ENCODE results near the gene TTYH3.

TTYH3 gene

DNA sequence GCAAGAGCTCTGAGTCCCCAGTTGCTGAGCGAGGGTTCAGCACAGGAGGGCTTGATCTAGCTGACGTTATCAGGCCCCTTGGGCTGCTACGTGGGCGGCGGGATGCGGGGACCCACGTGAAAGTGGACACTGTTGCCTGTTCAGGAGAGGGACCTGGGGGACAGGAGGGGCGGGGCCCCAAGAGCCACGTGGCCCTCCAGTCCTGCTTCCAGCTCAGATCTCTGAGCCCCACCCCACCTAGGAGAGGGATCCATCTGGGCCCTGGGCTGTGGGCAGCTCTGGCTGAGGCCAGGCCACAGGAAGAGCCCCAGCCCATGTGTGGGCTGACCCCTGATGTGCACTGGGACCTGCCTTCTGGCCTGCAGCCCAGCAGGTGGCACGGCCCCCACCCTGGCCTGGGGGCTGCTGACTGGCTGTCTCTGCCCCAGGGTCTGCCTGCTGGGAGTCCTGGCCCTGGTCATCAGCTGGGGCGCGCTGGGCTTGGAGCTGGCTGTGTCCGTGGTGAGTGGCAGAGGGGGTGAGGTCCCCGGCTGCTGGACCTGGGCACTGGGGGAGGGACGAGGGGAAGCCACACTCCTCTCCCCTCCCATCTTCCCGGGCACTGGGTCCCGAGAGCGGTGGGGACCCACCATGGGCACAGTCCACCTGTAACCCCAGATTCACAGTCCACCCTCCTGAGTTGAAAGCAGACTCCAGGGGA lies 17.5 kb downstream of the TTYH3 start:
- Histone ChIP-seq H3K4me1 (peaks cover 5% of the 10 kb centered on the region; the same call in 1 of the 2 replicates), H3K36me3 (replicated peaks) (peaks cover 9% of the 10 kb centered on the region), H3K4me3 (no peak overlapping the region), H3K27me3 (ENCODE audit: low read depth) (no peaks in the 10 kb centered on the region), H3K9me3 (no peaks in the 10 kb centered on the region)
- in situ Hi-C loops (cut with MboI; ENCODE audit: low sequenced_read_pairs) = no loop called here
- no peak for DNase-seq (ENCODE audit: low spot score in 2 of 2)

DNA sequence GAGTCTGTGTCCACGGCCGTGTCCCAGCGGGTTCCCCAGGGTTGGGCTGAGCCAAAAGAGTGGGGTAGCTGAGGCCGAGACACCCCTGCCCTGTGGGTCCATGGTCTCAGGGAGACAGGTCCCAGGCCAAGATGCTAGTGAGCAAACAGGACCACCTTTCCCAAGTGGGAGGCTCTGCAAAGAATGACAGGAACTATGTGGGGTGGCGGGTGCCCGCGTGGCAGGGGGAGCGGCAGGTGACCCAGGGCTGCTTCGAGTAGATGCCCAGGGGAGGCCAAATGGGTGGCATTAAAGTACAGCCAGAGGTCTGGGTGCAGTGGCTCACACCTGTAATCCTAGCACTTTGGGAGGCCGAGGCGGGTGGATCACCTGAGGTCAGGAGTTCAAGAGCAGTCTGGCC lies 18.2 kb downstream of the TTYH3 start:
- Histone ChIP-seq H3K36me3 (replicated peaks) (peaks cover 9% of the 10 kb centered on the region), H3K4me1 (peaks cover 5% of the 10 kb centered on the region; the same call in 1 of the 2 replicates), H3K9me3 (no peaks in the 10 kb centered on the region), H3K27me3 (ENCODE audit: low read depth) (no peaks in the 10 kb centered on the region), H3K4me3 (no peak overlapping the region)
- DNase-seq (ENCODE audit: low spot score in 2 of 2) = no peak
- in situ Hi-C loops (cut with MboI; ENCODE audit: low sequenced_read_pairs) = no loop called here

DNA sequence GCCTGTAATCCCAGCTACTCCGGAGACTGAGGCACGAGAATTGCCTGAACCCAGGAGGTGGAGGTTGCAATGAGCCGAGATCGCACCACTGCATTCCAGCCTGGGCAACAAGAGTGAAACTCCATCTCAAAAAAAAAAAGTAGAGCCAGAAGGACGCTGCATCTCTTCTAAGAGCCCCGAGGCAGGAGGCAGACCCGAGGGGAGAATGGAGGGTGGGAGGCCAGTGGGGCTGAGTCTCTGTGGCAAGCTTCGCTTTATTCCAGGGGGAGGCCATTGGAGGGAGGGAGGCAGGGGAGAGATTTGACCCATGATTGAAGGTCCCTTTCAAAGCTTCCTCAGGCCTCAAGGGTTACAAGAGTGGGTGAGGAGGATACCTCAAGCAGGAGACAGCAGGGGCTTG lies 18.7 kb downstream of the TTYH3 start:
- no peak overlapping the region for H3K4me3 ChIP-seq
- peaks cover 5% of the 10 kb centered on the region; the same call in 1 of the 2 replicates for H3K4me1 ChIP-seq
- H3K36me3 ChIP-seq (replicated peaks) = peaks cover 9% of the 10 kb centered on the region
- in situ Hi-C loops (cut with MboI; ENCODE audit: low sequenced_read_pairs) = no loop called here
- DNase-seq (ENCODE audit: low spot score in 2 of 2) = no peak
- no peaks in the 10 kb centered on the region for H3K27me3 ChIP-seq (ENCODE audit: low read depth)
- no peaks in the 10 kb centered on the region for H3K9me3 ChIP-seq

DNA sequence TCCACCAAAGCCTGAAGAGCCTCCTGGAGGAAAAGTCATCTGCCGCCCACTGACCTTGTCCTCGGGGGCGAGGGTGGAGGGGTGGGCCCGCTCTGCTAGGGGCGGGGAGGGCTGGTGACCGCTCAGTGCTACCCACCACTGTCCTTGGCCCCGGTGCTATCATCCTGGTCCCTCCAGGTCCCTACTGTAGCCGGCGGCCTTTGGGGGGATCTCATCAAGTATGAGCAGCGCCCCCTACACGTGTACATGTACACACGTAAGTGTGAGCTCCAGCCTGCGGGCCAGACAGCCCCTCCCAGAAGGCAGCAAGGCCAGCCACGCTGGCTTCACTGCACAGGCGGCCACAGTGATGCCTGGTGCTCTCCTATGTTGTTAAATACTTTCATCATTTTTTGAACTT lies 19.6 kb downstream of the TTYH3 start:
- Histone ChIP-seq H3K9me3 (no peaks in the 10 kb centered on the region), H3K27me3 (ENCODE audit: low read depth) (no peaks in the 10 kb centered on the region), H3K4me1 (peaks cover 5% of the 10 kb centered on the region; the same call in 1 of the 2 replicates), H3K4me3 (no peak overlapping the region), H3K36me3 (replicated peaks) (peaks cover 9% of the 10 kb centered on the region)
- in situ Hi-C loops (cut with MboI; ENCODE audit: low sequenced_read_pairs) = no loop called here
- DNase-seq (ENCODE audit: low spot score in 2 of 2) = peak; percentile 31 to 70

DNA sequence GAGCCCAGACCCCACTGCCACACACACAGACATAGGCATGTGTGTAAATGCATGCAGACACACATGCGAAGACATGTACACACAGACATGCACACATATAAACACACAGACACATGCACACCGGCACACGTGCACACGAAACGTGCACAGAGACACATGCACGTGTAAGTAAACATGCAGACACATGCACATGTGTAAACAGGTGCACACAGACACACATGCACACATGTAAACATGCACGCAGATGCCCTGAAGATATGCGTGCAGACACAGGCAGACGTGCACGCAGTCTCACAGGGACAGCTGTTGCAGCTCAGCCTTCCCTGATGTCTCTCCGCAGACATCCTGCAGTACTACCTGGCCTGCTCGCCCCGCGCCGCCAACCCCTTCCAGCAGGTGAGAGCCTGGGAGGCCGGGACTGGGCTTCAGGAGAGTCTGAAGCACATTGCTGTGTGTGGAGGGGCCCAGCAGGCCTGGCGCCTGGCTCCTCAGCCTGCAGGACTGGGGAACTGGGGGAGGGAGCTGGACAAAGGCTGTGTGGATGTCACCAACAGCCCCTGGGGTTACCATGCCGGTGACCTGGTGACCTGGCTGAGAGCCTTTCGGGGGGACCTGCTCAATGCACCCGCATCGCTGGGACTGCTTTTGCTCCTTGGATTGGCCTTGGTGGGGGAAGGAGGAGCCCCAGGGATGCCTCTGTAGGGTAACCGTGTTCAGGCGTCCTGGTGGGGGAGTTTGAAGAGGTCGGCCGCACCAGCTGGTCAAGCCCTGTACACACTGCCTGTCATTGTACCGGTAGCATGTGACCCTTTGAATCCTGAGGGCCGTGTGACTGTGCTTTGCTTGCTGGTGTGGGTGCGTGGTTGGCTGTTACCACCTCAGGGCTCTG lies 20.3 kb downstream of the TTYH3 start:
- DNase-seq (ENCODE audit: low spot score in 2 of 2) = no peak
- no peaks in the 10 kb centered on the region for H3K9me3 ChIP-seq
- no peaks in the 10 kb centered on the region for H3K27me3 ChIP-seq (ENCODE audit: low read depth)
- no peak overlapping the region for H3K4me3 ChIP-seq
- peaks cover 9% of the 10 kb centered on the region for H3K36me3 ChIP-seq (replicated peaks)
- peaks cover 5% of the 10 kb centered on the region; the same call in 1 of the 2 replicates for H3K4me1 ChIP-seq
- in situ Hi-C loops (cut with MboI; ENCODE audit: low sequenced_read_pairs) = no loop called here

DNA sequence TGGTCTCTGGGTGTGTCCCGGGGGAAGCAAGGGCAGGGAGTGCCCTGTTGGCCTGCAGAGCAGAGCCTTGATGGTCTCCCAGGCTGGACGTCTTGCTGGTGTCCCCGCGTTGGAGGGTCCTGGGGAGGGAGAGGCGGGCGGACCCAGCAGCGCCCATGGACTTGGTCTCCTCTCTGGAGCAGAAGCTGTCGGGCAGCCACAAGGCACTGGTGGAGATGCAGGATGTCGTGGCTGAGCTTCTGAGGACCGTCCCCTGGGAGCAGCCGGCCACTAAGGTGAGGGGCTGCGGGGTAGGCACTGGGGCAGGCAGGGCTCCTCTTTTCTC lies 20.9 kb downstream of the TTYH3 start:
- peaks cover 5% of the 10 kb centered on the region; the same call in 1 of the 2 replicates for H3K4me1 ChIP-seq
- peaks cover 9% of the 10 kb centered on the region for H3K36me3 ChIP-seq (replicated peaks)
- in situ Hi-C loops (cut with MboI; ENCODE audit: low sequenced_read_pairs) = no loop called here
- H3K4me3 ChIP-seq = no peak overlapping the region
- H3K9me3 ChIP-seq = no peaks in the 10 kb centered on the region
- H3K27me3 ChIP-seq (ENCODE audit: low read depth) = no peaks in the 10 kb centered on the region
- no peak for DNase-seq (ENCODE audit: low spot score in 2 of 2)

DNA sequence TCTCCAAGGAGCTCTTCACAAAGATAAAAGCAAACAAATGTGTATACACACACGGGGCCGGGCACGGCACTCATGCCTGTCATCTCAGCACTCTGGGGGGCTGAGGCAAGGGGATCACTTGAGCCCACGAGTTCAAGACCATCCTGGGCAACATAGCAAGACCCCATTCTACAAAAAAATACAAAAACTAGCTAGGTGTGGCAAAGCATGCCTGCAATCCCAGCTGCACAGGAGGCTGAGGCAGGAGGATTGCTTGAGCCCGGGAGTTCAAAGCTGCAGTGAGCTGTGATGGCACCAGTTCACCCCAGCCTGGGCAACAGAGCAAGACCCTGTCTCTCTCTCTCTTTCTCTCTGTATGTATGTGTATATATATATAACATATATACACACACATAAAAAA lies 22.3 kb downstream of the TTYH3 start:
- no peak overlapping the region for H3K4me3 ChIP-seq
- DNase-seq (ENCODE audit: low spot score in 2 of 2) = no peak
- H3K36me3 ChIP-seq (replicated peaks) = peaks cover 7% of the 10 kb centered on the region
- in situ Hi-C loops (cut with MboI; ENCODE audit: low sequenced_read_pairs) = no loop called here
- H3K9me3 ChIP-seq = no peaks in the 10 kb centered on the region
- H3K27me3 ChIP-seq (ENCODE audit: low read depth) = no peaks in the 10 kb centered on the region
- peaks cover 5% of the 10 kb centered on the region; the same call in 1 of the 2 replicates for H3K4me1 ChIP-seq

DNA sequence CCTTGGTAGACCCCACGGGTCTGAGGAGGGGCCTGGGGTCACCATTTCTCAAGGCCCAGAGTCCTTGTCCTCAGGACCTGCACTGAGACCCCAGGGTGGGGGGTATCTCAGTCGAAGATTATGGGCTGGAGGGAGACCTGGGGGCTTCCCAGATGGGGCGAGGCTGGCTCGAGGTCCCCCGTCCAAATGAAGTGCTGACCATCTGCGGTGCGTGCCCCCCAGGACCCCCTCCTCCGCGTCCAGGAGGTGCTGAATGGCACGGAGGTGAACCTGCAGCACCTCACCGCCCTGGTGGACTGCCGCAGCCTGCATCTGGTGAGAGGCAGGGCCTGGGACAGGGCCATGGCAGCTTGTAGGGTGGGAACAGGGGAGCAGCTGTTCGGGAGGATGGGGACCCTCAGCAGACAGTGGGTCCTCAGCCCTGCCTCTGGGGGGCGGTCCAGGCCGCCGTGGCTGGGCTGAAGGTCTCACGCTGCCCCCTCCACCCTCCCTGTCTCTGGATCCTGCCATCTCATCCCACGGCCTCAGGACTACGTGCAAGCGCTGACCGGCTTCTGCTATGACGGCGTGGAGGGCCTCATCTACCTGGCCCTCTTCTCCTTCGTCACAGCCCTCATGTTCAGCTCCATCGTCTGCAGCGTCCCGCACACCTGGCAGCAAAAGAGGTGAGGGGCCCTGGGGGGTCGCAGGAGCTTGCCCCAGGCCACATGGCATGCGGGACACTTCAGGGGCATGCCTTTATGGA lies 24.3 kb downstream of the TTYH3 start:
- H3K36me3 ChIP-seq (replicated peaks) = peaks cover 7% of the 10 kb centered on the region
- no peak overlapping the region for H3K4me3 ChIP-seq
- DNase-seq (ENCODE audit: low spot score in 2 of 2) = no peak
- no peaks in the 10 kb centered on the region for H3K9me3 ChIP-seq
- in situ Hi-C loops (cut with MboI; ENCODE audit: low sequenced_read_pairs) = no loop called here
- H3K27me3 ChIP-seq (ENCODE audit: low read depth) = no peaks in the 10 kb centered on the region
- peaks cover 5% of the 10 kb centered on the region; the same call in 1 of the 2 replicates for H3K4me1 ChIP-seq

DNA sequence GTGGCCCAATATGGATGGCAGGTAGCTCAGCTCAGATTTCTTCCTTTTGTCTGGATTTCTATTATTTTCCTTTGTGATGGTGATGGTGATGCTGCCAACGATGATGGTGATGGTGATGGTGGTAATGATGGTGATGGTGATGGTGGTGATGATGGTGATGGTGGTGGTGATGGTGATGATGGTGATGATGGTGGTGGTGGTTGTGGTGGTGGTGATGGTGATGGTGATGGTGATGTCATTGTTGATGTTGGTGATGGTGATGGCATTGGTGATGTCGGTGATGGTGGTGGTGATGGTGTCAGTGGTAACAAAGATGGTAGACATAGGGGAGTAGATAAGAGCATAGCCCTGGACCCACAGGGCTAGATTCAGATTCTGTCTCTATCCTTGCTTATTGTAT lies 25.4 kb downstream of the TTYH3 start:
- no peak for DNase-seq (ENCODE audit: low spot score in 2 of 2)
- Histone ChIP-seq H3K27me3 (ENCODE audit: low read depth) (no peaks in the 10 kb centered on the region), H3K4me3 (no peak overlapping the region), H3K4me1 (peaks cover 5% of the 10 kb centered on the region; the same call in 1 of the 2 replicates), H3K9me3 (no peaks in the 10 kb centered on the region), H3K36me3 (replicated peaks) (peaks cover 7% of the 10 kb centered on the region)
- in situ Hi-C loops (cut with MboI; ENCODE audit: low sequenced_read_pairs) = no loop called here

DNA sequence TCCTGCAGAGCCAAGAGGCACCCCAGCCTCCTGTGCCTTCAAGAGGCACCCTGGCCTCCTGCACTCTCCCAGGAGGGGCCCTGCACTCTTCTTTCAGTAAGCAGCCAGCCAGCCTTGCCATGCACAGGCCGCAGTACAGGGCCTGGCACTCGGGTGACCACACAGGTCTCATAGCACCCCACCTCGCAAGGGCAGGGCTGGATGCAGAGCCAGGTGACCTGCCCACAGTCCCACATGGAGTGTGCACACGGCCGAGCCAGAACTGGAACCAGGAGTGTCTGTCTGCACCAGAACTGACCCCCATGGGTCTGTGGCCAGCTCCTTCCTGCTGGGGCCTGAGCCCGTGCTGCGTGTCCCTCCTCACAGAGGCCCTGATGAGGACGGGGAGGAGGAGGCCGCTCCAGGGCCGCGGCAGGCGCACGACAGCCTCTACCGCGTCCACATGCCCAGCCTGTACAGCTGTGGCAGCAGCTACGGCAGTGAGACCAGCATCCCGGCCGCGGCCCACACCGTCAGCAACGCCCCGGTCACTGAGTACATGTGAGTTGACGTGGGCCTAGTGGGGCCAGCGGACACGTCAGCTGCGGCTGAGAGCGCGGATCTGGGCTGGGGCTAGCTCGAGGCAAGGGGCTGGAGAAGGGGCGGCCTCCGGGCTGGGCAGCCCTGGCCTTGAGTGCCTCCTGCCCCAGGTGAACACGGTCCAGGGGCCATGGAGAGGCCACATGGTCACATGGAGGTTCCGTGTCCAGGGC lies 26.3 kb downstream of the TTYH3 start:
- Histone ChIP-seq H3K27me3 (ENCODE audit: low read depth) (no peaks in the 10 kb centered on the region), H3K4me1 (peaks cover 5% of the 10 kb centered on the region; the same call in 1 of the 2 replicates), H3K36me3 (replicated peaks) (peaks cover 7% of the 10 kb centered on the region), H3K4me3 (no peak overlapping the region), H3K9me3 (no peaks in the 10 kb centered on the region)
- no peak for DNase-seq (ENCODE audit: low spot score in 2 of 2)
- in situ Hi-C loops (cut with MboI; ENCODE audit: low sequenced_read_pairs) = no loop called here

DNA sequence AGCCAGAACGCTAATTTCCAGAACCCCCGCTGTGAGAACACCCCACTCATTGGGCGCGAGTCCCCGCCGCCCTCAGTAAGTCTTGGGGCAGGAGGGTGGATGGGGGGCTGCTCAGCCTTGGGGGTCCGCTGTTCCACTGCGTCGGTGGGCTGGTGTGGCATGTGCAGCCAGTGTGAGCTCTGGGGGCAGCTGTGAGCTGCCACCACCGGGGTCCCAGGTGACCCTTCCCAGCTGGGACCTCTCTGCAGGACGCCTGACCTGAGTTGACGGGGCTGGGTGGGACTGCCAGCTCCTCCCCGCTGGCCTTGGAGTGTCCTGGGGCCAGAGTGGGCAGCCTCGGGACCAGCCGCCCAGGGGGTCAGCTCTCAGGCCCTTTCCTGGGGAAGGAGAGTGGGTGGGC lies 27.2 kb downstream of the TTYH3 start:
- in situ Hi-C loops (cut with MboI; ENCODE audit: low sequenced_read_pairs) = no loop called here
- no peak overlapping the region for H3K4me3 ChIP-seq
- DNase-seq (ENCODE audit: low spot score in 2 of 2) = no peak
- H3K36me3 ChIP-seq (replicated peaks) = peaks cover 2% of the 10 kb centered on the region
- H3K27me3 ChIP-seq (ENCODE audit: low read depth) = no peaks in the 10 kb centered on the region
- no peaks in the 10 kb centered on the region for H3K4me1 ChIP-seq
- H3K9me3 ChIP-seq = no peaks in the 10 kb centered on the region

DNA sequence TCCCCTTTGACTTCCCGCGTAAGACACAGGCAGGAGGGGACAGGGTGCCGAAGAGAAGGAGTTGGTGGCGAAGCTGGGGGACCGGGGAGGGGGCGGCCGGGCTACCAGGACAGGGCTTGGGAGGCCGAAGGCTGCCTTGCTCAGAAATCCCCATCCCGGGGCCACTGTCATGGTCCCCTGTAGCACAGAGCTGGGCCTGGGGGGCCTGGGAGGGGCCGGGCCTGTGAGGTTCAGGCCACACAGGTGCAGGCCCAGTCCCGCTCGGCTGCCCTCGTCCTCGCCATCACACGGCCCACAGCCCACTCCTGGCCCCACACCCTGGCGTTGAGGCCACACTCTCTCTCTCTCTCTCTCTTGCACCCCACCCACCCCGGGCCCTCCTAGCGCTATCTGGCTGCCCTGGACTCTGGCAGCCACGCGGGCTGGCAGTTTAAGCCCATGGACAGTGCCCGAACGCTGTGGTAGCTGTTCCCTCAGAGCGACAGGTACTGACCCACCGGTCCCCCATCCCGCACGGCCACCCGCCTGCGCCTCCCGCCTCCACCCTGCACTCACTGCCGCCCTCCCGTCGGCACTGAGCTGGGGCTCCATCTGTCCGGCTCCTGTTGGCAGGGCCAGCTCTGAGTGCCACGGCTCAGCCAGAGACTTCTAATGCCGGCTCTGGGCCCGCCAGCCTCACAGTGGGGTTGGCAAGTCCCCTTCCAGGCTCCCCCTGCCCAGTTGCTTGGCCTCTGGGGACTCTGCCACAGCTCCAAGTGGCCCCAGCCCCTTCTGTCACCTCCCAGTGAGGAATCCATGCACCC lies 28.0 kb downstream of the TTYH3 start:
- Histone ChIP-seq H3K27me3 (ENCODE audit: low read depth) (no peaks in the 10 kb centered on the region), H3K36me3 (replicated peaks) (no peaks in the 10 kb centered on the region; the same call in 1 of the 2 replicates), H3K4me3 (no peak overlapping the region), H3K4me1 (no peaks in the 10 kb centered on the region), H3K9me3 (no peaks in the 10 kb centered on the region)
- no peak for DNase-seq (ENCODE audit: low spot score in 2 of 2)
- in situ Hi-C loops (cut with MboI; ENCODE audit: low sequenced_read_pairs) = no loop called here

Measured in HAP-1 (cell line).